HG02973 (cell line): ENCODE data around the gene UBE2QL1.

ENCODE experiments used
- ATAC-seq: cut with Tn5 transposase; IDR thresholded peaks from one replicate; pipeline ENCODE4 v1.9.1; 2021; ENCODE audit warnings: moderate library complexity; ENCODE audit not compliant: unreplicated experiment

UBE2QL1 gene

DNA sequence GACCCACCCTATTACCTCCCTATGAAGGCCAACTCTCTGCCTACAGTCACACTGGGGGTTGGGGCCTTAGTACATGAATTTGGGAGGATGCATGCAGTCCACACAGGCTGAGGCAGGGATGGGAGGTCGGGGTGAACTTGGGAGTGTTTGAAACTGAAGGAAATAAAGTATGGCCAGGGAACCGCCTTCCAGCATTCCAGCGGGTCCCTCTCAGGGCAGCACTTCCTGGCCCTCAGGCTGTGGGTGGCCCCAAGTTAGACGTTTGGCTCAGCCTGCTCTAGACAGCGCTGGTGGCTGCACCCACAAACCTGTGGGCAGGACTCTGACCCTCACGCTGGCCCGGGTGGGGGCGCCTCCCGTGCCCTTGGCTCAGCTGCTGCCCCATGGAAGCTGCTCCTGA, 74.3 kb downstream of the UBE2QL1 start:
- ATAC-seq = no peak

DNA sequence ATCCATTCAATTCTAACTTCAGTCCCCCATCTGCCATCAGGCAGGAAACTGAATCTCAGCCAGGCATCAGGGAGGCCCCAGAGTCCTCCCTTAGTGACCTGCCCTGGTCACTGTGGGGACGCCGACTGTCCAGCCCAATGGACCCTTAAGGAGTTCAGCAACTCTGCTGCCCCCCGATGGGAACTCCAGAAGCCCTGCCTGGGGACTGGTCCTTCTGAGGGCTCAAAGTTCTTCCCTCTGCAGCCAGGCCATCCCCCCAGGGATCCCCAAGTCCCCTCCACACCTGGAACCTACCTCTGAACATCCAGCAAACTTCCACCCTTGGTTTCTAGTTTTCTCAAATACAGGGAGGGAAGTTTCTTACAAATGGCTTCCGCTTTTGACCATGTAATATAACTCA, 76.8 kb downstream of the UBE2QL1 start:
- ATAC-seq = no peak

- ATAC-seq = no peak
Observed at GRCh38 chr5:6525910-6526309, 77.3 kb downstream of the UBE2QL1 start.

DNA sequence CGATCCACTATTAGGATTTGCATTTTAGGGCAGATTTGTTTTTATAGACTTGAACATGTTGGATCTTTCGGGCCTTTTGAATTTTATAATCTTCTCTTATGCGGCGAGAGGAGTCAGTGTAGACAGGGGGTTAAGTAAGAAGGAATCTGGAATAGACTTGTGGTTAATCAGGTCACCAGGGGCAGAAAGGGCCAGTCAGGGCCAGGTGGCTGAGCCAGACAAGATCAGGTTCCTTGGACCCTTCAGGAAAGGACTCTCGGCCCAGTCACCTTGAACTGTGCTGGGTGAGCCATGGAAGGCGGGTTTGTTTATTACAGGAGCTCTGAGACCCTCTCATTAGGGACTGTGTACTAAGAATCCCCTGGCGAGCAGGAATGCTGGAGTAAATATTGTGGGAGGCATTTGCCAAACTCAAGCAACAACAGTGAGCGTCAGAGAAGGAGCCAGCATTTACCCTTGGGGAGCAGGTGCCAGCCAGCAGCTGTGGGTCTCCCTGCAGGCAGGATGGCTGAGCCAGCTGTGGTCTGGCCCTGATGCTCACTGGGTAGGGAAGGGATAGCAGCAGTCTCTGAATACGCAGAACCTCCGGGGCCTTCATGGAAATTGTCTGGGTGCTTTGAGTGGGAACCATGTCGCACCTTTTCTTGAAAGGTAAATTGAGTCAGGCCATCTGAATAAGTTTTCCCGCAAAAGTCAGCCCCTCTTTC, 79.2 kb downstream of the UBE2QL1 start:
- ATAC-seq = no peak

DNA sequence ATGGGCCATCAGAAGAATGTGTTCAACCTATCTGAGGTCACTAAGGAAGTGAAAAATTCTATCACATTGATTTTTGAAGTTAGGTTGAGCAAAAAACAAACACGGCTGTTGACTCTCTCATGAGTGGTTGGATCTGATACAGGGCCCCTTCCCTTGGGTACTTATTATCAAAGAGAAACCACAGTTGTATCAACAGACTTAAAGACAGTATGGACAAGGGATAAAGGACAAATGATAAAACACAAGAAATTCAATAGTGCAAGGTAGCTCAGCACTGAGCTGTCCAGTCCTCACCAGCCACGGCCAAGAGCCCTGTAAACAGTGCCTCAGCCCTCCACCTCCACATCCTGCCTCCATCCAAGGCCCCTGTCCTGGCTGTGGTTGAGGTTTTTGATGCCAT, 86.9 kb downstream of the UBE2QL1 start:
- no peak for ATAC-seq

- ATAC-seq = no peak
Observed at GRCh38 chr5:6539060-6539459, 90.4 kb downstream of the UBE2QL1 start.

DNA sequence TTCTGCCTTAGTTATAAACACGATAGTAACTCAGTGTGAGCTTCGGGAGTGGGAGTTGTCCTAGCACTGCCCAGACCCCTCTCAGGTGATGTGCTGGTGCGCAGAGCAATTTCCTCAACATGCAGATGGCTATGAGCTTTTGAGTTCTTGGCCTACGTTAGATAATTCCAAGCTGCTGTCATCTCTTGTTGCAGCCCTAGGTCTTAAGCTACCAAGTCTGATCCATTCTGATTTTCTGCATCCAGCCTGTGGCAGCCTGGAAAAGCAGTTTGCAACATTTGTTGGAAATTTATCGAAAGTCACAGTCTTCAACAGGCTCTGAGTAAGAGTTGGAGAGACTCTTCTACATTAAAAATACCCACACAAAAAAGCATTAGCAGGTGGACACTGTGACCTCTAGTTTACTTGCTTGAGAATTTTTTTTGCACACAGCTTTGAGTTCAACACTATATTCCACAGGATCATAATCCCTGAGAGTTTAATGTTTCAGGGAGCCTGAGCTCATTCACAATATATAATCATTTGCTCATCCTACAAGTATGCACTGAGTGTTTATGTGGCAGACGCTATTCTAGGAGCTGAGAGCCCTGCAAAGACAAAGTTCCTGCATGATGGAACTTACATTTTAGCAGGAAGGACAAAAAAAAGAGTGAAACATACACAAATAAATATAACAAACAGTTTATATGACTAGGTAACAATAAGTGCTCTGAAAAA, 91.6 kb downstream of the UBE2QL1 start:
- ATAC-seq = no peak

DNA sequence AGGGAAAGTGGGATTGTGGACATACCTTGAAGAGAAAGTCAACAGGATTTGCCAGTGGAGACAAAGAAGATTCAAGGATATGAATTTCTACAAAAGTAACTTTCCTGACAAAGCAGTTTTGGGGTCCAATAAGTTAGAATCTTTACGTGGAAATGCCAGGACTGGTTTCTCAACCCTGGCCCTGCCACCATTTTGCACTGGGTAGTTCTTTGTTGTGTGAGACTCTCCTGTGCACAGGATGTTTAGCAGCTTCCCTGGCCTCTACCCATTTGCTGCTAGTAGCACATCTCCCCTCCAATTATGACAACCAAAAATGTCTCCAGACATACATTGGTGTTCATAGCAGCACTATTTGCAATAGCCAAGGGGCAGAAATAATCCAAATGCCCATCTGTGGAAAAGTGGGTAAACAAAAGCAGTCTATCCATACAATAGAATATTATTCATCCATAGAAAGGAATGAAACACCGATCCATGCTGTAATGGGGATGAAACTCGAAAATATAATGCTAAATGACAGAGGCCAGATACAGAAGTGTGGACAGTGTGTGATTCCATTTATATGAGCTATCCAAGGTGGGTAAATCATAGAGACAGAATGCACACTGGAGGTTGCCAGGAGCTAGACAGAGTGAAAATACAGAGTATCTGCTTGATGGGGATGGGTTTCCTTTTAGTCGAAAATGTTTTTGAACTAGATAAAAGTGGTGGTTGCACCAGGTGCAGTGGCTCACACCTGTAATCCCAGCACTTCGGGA, 92.8 kb downstream of the UBE2QL1 start:
- no peak for ATAC-seq

- no peak for ATAC-seq
Observed at GRCh38 chr5:6542421-6543345, 94.0 kb downstream of the UBE2QL1 start.

DNA sequence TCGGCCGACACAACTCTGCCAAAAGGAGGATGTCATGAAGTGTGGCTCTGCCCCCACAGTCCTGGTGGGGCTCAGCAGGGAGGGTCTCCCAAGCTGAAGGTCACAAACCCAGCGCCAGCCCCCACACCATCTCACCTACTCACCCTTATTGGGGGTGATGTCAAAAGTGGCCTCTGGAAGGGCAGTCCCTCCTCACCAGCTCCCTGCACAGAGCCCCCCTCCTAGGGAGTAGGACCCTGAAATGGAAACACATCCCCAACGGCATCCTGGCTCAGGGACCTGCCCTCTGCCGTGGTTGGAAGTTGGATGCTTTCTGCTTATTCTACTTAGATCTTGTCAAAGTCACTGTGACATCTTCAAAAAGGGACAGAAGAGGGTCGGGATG, 94.7 kb downstream of the UBE2QL1 start:
- ATAC-seq = no peak

- ATAC-seq = no peak
Observed at GRCh38 chr5:6543830-6544560, 95.3 kb downstream of the UBE2QL1 start.
